EH (cell line): ENCODE data around the gene SCAF11.

Source experiments
- DNase-seq: peaks from one replicate; pipeline ENCODE4 v3.0.0-alpha.2; 2015; ENCODE audit warnings: low read depth

Gene SCAF11

GRCh38 chr12:45978108-45978507 lies 12.3 kb downstream of the SCAF11 start:
- no peak for DNase-seq

- no peak for DNase-seq
Observed at GRCh38 chr12:45977620-45978019, 12.8 kb downstream of the SCAF11 start.

GRCh38 chr12:45975506-45975905 lies 14.9 kb downstream of the SCAF11 start:
- no peak for DNase-seq

DNA sequence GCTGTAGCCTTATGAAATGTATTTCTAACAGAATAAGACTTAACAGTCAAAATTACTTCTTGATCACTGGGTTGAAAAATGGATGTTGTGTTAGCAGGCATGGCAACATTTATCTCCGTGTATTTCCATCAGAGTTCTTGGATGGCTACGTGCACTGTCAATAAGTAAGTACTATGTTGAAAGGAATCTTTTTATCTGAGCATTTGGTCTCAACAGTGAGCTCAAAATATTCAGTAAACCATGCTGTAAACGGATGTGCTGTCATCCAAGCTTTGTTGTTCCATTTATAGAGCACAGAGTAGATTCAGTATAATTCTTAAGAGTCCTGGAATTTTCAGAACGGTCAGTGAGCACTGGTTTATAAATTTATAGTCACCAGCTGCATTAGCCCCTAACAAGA lies 15.5 kb downstream of the SCAF11 start:
- peak; percentile 40 for DNase-seq

DNA sequence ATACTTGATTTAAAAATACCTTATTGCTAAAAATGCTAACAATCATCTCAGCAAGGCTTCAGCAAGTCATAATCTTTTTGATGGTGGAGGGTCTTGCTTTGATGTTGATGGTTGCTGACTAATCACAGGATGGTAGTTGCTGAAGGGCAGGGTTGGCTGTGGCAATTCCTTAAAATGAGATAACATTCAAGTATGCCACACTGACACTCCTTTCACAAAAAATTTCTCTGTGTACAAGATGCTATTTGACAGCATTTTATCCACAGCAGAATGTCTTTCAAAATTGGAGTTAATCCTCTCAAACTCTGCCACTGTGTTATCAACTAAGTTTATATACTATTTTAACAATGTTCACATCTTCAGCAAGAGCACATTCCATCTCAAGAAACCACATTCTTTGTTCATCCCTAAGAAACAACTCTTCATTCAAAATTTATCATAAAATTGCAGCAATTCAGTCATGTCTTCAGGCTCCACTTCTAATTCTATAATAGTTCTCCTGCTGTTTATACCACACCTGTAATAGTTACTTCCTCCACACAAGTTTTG lies 16.1 kb downstream of the SCAF11 start:
- DNase-seq: peak; percentile 35

GRCh38 chr12:45973526-45973925 lies 16.8 kb downstream of the SCAF11 start:
- peak; percentile 60 for DNase-seq

- no peak for DNase-seq
Observed at GRCh38 chr12:45970391-45970790, 20.0 kb downstream of the SCAF11 start.

DNA sequence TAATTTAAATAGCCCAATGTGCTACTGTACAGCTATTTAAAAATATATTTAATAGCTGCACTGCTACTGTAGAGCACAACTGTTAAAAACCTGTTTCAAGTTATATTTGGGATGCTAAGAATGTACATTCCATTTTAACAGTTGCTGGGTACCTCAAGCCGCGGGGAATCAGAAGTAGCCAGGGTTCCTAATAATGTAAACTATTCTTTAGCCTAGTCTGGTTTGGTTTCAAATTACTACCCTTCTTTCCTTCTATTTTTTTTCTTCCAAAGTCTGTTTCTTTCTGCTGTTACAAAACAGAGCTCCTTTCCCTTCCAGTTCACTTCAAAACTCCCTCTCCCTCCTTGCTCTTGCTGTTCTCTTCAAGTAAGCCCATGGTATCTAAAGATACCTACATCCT lies 21.3 kb downstream of the SCAF11 start:
- peak; percentile 81 for DNase-seq

DNA sequence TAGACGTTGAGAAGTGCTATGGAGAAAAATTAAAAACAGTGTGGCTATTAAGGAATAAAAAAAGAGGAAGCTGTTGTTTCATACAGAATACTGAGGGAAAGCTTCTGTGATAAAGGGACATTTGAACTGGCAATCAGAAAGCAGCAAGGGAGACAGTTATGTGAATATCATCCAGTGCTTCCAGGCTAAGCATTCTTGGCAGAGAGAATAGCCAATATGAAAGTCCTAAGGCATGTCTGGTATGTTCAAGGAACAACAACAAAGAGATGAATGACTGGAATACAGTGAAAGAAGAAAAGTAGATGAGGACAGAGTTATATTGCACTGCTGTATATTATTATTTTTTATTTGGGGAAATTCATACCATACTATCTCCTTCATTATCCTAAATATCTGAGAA lies 23.9 kb downstream of the SCAF11 start:
- DNase-seq: peak; percentile 85

GRCh38 chr12:45962553-45963325 lies 27.6 kb downstream of the SCAF11 start:
- DNase-seq: no peak

DNA sequence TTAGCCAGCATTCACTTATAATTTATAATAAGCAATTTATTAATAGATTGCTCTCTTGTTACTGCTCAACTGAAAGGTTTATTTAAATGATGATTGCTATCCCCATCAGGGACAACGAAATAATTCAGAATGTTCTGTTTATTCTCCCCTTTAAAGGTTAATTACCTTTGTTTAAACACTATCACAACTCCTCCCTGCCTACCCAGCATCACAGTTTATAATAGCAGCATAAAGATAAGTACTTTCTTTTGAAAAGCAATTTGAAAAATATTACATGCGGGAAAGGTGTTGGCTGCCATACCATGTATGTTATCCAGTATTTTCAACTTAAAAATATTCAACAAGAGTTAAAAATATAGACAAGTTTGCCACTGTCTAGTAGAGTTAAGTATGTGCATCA lies 30.6 kb downstream of the SCAF11 start:
- DNase-seq: no peak

GRCh38 chr12:45959025-45959424 lies 31.3 kb downstream of the SCAF11 start:
- DNase-seq: no peak

DNA sequence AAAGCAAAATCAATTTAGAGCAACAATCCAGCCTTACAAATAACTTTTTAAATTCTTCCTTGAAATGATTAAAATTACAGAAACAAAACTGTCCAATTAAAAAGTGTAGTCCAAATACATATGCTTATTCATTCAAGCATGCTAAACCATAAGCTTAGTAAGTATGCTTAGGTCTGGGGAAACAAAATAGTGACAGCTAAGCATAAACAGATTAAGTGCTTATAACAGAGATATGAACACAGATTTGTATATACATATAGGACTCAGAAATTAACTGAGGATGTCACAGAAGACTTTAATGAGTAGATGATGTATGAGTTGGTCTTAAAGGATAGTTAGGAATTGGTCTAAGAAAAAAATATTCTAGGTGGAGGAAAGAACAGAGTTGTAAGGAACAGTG lies 41.8 kb downstream of the SCAF11 start:
- DNase-seq: no peak

DNA sequence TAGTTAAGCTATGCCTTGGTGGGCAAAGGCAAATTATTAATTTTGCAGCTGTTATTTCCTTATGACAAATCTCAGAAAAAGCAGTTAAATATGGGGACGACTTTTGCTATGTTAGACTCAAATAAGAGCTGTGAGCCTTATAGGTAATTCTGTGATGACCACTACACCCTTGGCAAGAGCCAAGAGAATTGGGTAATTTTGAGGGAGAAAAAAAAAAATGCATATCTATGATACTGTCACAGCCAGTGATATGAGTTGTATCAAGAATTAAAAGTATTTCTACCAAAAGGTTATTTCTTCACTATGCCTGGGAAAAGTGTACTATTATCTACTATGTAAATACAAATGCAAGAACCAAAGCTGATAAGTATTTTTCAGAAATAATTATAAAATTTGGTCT lies 43.9 kb downstream of the SCAF11 start:
- no peak for DNase-seq

GRCh38 chr12:45944771-45945170 lies 45.6 kb downstream of the SCAF11 start:
- no peak for DNase-seq

DNA sequence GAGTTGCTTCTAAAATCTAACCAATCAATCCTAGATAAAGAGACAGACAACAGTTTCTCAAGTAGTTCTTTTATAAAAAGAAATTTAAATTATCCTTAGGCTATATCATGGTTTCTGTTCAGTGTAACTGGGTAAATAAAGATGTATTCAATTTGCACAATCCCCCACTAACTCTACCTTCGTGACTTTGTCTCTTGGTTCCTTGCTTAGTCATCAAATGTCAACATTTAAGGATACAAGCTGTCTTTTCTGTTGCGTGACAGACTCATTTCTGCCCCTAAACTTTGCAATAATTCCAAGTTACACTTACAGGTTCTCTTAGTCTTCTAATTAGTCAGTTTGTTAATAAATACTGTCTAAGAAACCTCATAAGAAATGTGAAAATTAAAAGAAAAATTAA lies 50.6 kb downstream of the SCAF11 start:
- DNase-seq: no peak

GRCh38 chr12:45938566-45938965 lies 51.8 kb downstream of the SCAF11 start:
- no peak for DNase-seq

- no peak for DNase-seq
Observed at GRCh38 chr12:45934956-45935355, 55.4 kb downstream of the SCAF11 start.

DNA sequence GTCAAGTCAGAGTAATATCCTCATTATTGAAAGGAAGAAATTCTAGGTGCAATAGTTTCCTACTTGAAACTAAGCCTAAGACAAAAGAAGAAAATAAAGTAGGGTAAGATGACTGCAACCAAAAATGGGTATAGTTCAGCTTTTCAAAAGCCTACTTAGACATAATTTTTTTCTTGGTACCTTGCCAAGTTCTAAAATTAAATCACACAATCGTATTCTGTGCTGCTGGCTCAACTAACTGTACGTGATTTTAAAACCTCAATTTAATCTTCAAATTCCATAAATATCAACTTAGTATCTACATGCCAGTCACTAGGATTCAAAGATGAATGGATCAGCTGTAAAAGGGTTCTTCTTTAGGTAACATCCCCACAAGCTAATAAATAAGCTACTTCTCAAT lies 56.9 kb downstream of the SCAF11 start:
- no peak for DNase-seq

- DNase-seq: no peak
Observed at GRCh38 chr12:45930369-45930768, 60.0 kb downstream of the SCAF11 start.

- DNase-seq: no peak
Observed at GRCh38 chr12:45928309-45928708, 62.1 kb downstream of the SCAF11 start.

GRCh38 chr12:45918818-45919217 lies 71.6 kb downstream of the SCAF11 start:
- DNase-seq: no peak

- peak; percentile 22 for DNase-seq
Observed at GRCh38 chr12:45915405-45915804, 75.0 kb downstream of the SCAF11 start.

GRCh38 chr12:45914090-45914489 lies 76.3 kb downstream of the SCAF11 start:
- peak; percentile 89 for DNase-seq
